H1 (cell line): ENCODE data around the gene PCSK4.

ENCODE experiments used
- CHD2 ChIP-seq: IDR thresholded peaks from 2 replicates; pipeline ENCODE4 v1.6.1; 2012; ENCODE audit warnings: low read length, improper control_type of control experiment
- CTBP2 ChIP-seq: IDR thresholded peaks from 2 replicates; pipeline ENCODE4 v1.7.0; 2011; ENCODE audit warnings: borderline replicate concordance, mild to moderate bottlenecking, moderate library complexity, mixed read lengths, low read length; ENCODE audit not compliant: insufficient read depth, insufficient read length
- EZH2 ChIP-seq: fragments of 200-600 bp; sonication (generic); IDR thresholded peaks from 2 replicates; pipeline ENCODE4 v1.7.1; 2012; ENCODE audit warnings: low read depth, mild to moderate bottlenecking, moderate library complexity, low read length, inconsistent platforms; ENCODE audit not compliant: severe bottlenecking
- GABPA ChIP-seq: IDR thresholded peaks from 2 replicates; pipeline ENCODE4 v1.6.1; 2011; ENCODE audit warnings: mild to moderate bottlenecking, low read length, moderate library complexity, borderline replicate concordance; ENCODE audit not compliant: insufficient read depth
- GTF2F1 ChIP-seq: IDR thresholded peaks from 2 replicates; pipeline ENCODE4 v1.6.1; 2012; ENCODE audit warnings: low read depth, low read length, improper control_type of control experiment, borderline replicate concordance
- HDAC6 ChIP-seq: IDR thresholded peaks from one replicate; pipeline ENCODE4 v1.7.1; 2012; ENCODE audit warnings: low read depth, mild to moderate bottlenecking, inconsistent platforms, low read length, moderate library complexity
- JUND ChIP-seq: IDR thresholded peaks from 2 replicates; pipeline ENCODE4 v1.6.1; 2011; ENCODE audit warnings: mild to moderate bottlenecking, improper control_type of control experiment, low read length
- POLR2A ChIP-seq, 2 experiments: IDR thresholded peaks; 1 replicate in 1 of 2; 2 replicates in 1 of 2; pipeline ENCODE4 v1.6.1; 2011; ENCODE audit warnings: low read depth in 2 of 2, low read length in 2 of 2, mild to moderate bottlenecking in 2 of 2; ENCODE audit errors: control extremely low read depth in 1 of 2
- RFX5 ChIP-seq: IDR thresholded peaks from 2 replicates; pipeline ENCODE4 v1.6.1; 2011; ENCODE audit warnings: low read depth, low read length, improper control_type of control experiment, borderline replicate concordance
- SP1 ChIP-seq: IDR thresholded peaks from 2 replicates; pipeline ENCODE4 v1.6.1; 2011; ENCODE audit warnings: low read depth, low read length
- TEAD4 ChIP-seq: IDR thresholded peaks from 2 replicates; pipeline ENCODE4 v1.6.1; 2012; ENCODE audit warnings: low read depth, low read length, inconsistent platforms, mixed read lengths
- TF ChIP-seq, protein P1 (sequence below), 3 experiments: IDR thresholded peaks; 1 replicate in 2 of 3; 2 replicates in 1 of 3; pipeline versions ENCODE4 v1.5.1 to v1.6.1; 2011; ENCODE audit warnings: low read length in 3 of 3, mild to moderate bottlenecking in 3 of 3, inconsistent platforms in 2 of 3, low read depth in 1 of 3, moderate library complexity in 1 of 3; ENCODE audit not compliant: insufficient read depth in 1 of 3; ENCODE audit errors: control extremely low read depth in 1 of 3
- TF ChIP-seq, protein P2 (sequence below): IDR thresholded peaks from 2 replicates; pipeline ENCODE4 v1.6.1; 2012; ENCODE audit warnings: low read length, inconsistent platforms

DNA sequence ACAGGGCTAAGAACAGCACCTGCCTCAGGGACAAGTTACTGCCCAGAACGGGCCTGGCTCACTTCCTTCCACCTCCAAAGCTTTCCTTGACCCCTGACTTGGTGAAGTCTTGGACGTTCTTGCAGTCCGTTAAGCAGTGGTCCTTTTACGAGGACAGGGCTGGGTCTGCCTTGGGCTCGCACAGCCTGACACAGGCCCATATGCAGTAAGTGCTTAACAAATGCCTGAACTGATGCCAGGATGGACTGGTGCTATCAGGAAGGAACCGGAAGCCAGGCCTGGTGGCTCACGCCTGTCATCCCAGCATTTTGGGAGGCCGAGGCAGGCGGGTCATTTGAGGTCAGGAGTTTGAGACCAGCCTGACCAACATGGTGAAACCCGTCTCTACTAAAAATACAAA, 31.9 kb upstream of the PCSK4 start:
- TF ChIP-seq, protein P1, sequence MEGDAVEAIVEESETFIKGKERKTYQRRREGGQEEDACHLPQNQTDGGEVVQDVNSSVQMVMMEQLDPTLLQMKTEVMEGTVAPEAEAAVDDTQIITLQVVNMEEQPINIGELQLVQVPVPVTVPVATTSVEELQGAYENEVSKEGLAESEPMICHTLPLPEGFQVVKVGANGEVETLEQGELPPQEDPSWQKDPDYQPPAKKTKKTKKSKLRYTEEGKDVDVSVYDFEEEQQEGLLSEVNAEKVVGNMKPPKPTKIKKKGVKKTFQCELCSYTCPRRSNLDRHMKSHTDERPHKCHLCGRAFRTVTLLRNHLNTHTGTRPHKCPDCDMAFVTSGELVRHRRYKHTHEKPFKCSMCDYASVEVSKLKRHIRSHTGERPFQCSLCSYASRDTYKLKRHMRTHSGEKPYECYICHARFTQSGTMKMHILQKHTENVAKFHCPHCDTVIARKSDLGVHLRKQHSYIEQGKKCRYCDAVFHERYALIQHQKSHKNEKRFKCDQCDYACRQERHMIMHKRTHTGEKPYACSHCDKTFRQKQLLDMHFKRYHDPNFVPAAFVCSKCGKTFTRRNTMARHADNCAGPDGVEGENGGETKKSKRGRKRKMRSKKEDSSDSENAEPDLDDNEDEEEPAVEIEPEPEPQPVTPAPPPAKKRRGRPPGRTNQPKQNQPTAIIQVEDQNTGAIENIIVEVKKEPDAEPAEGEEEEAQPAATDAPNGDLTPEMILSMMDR (IDR thresholded peaks at IDR 0.05; ENCODE audit: control extremely low read depth in 1 of 3, insufficient read depth in 1 of 3, low read depth in 1 of 3, low read length in 3 of 3) = no peak
- no peak for TF ChIP-seq CHD2
- no peak for TF ChIP-seq CTBP2
- no peak for TF ChIP-seq HDAC6
- TF ChIP-seq RFX5 = no peak
- TF ChIP-seq GTF2F1 = no peak
- TF ChIP-seq TEAD4 = no peak
- no peak for TF ChIP-seq EZH2
- TF ChIP-seq, protein P2, sequence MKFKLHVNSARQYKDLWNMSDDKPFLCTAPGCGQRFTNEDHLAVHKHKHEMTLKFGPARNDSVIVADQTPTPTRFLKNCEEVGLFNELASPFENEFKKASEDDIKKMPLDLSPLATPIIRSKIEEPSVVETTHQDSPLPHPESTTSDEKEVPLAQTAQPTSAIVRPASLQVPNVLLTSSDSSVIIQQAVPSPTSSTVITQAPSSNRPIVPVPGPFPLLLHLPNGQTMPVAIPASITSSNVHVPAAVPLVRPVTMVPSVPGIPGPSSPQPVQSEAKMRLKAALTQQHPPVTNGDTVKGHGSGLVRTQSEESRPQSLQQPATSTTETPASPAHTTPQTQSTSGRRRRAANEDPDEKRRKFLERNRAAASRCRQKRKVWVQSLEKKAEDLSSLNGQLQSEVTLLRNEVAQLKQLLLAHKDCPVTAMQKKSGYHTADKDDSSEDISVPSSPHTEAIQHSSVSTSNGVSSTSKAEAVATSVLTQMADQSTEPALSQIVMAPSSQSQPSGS = no peak
- no peak for TF ChIP-seq SP1
- TF ChIP-seq JUND = no peak
- no peak for TF ChIP-seq GABPA
- no peak for TF ChIP-seq POLR2A (IDR thresholded peaks at IDR 0.05; ENCODE audit: control extremely low read depth in 1 of 2, low read depth in 2 of 2, low read length in 2 of 2)
